Endothelial cell (in vitro differentiated cells): Measurements from ENCODE around the gene CACNA2D3. TPM values are rescaled to one million over a fixed set of nuclear protein-coding genes. Genes with fewer than 3 reads are reported as not detected.

Experiments used
- DNase-seq: peaks from one replicate; pipeline ENCODE4 v3.0.0; 2021; ENCODE audit warnings: low spot score
- H3K27ac Mint-ChIP-seq: one replicate; pipeline ENCODE4 v1.8.0; 2021; ENCODE audit warnings: mixed read lengths, inconsistent platforms; ENCODE audit not compliant: unreplicated experiment
- H3K27me3 Mint-ChIP-seq: one replicate; pipeline ENCODE4 v1.8.0; 2021; ENCODE audit warnings: mild to moderate bottlenecking, moderate library complexity, mixed read lengths, inconsistent platforms; ENCODE audit not compliant: unreplicated experiment
- H3K36me3 Mint-ChIP-seq: one replicate; pipeline ENCODE4 v1.8.0; 2021; ENCODE audit warnings: mild to moderate bottlenecking, low read depth, mixed read lengths, inconsistent platforms; ENCODE audit not compliant: unreplicated experiment
- H3K4me1 Mint-ChIP-seq: one replicate; pipeline ENCODE4 v1.8.0; 2021; ENCODE audit warnings: mild to moderate bottlenecking, mixed read lengths, inconsistent platforms; ENCODE audit not compliant: unreplicated experiment
- H3K4me3 Mint-ChIP-seq: one replicate; pipeline ENCODE4 v1.8.0; 2021; ENCODE audit warnings: mild to moderate bottlenecking, mixed read lengths, inconsistent platforms; ENCODE audit not compliant: unreplicated experiment
- H3K9me3 Mint-ChIP-seq: one replicate; pipeline ENCODE4 v1.8.0; 2021; ENCODE audit warnings: mixed read lengths, inconsistent platforms; ENCODE audit not compliant: unreplicated experiment
- total RNA-seq: library from RNA; stranded (reverse); fragmentation: NEBNext Ultra II Directional; extraction: Animal tissue kit (Norgen Biotek cat#: 25700); gene quantifications from one replicate; pipeline ENCODE4 v1.2.1, GENCODE V29; 2021; ENCODE audit not compliant: unreplicated experiment
- TF ChIP-seq, protein P1 (sequence below): fragments of 200-600 bp; sonication (generic); IDR thresholded peaks from one replicate; pipeline ENCODE4 v1.5.0; 2021; ENCODE audit warnings: antibody characterized with exemption; ENCODE audit not compliant: unreplicated experiment

The CACNA2D3 gene
- total RNA-seq, 1 donor from 2014 or later = 0.46 TPM

DNA sequence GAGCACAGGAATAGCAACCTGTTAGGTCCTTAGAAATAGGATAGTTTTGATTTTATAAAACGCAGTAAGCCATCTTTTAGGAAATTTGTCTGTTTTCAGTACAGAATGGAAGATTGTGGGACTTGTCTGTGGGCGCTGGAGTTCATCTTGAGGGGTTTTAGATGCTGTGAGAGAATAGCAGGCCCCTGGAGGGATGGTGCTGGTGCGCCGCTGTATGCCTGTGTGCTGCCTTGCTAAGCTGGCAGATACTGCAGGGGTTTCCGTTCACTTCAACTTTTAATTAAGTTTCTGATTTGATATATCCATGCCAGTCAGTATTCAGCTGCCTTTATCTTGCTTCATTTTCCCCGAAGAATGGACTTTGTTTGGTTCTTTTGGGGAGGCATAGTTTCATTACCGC, 4.2 kb downstream of the CACNA2D3 start:
- DNase-seq = no peak
- Mint-ChIP-seq H3K27ac (no peak overlapping the region), H3K9me3 (no peaks in the 10 kb centered on the region), H3K4me1 (peaks cover 10% of the 10 kb centered on the region), H3K27me3 (peaks cover 6% of the 10 kb centered on the region), H3K36me3 (no peaks in the 10 kb centered on the region), H3K4me3 (no peak overlapping the region)
- TF ChIP-seq, protein P1, sequence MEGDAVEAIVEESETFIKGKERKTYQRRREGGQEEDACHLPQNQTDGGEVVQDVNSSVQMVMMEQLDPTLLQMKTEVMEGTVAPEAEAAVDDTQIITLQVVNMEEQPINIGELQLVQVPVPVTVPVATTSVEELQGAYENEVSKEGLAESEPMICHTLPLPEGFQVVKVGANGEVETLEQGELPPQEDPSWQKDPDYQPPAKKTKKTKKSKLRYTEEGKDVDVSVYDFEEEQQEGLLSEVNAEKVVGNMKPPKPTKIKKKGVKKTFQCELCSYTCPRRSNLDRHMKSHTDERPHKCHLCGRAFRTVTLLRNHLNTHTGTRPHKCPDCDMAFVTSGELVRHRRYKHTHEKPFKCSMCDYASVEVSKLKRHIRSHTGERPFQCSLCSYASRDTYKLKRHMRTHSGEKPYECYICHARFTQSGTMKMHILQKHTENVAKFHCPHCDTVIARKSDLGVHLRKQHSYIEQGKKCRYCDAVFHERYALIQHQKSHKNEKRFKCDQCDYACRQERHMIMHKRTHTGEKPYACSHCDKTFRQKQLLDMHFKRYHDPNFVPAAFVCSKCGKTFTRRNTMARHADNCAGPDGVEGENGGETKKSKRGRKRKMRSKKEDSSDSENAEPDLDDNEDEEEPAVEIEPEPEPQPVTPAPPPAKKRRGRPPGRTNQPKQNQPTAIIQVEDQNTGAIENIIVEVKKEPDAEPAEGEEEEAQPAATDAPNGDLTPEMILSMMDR = no peak

DNA sequence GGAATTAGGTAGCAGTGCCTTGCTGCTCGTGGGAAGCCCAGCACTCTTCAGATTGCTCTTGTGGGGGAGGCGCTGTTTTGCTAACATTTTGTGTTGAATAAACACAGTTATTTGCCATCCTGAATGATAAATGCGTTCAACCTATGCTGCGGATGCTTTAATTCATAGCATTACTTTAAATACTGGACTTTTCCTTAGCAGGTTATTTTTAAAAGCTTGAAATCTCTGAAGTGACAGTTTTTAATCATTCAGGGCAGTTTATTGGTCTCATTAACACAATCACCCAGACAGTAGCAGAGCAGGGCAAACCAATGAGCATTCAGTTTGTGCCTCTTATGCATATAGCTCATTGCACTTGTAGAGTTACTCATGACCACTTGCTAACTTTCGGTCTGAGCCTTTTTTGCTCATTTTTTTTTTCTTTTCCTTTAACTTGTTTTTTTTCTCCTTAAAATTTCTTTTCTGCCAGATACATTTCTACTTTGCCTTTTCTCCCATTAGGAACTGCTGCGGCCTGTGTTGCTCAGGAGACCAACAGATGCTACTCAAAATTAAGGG, 5.2 kb downstream of the CACNA2D3 start:
- Mint-ChIP-seq H3K4me1 (peaks cover 10% of the 10 kb centered on the region), H3K36me3 (no peaks in the 10 kb centered on the region), H3K9me3 (no peaks in the 10 kb centered on the region), H3K27me3 (peaks cover 6% of the 10 kb centered on the region), H3K4me3 (no peak overlapping the region), H3K27ac (no peak overlapping the region)
- TF ChIP-seq, protein P1 = no peak
- no peak for DNase-seq

DNA sequence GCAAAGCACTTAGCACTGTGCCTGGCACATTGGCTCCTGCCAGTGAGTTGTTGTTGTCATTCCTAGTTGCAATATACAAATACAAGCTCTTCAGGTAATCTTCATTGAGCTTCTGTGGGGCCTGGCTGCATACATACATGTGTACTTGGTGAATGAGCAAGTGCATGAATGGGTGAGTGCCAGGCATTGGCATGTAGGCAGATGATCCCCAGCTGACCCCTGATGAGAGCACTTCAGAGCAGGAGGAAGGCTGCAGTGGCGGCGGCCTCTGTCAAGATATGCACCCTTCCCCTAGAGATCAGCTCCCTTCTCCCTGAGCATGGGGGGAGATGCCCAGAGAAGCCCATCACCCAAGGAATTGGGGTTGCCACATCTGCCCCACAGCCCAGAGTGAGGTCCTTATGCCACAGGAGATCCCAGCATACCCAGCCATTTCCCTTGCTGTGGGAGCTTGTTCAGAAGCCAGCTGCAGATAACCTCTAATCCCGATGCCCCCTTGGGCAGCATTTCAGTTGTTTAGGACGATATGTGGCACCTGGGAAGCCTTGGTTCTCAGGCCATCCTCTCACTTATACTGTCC, 8.8 kb downstream of the CACNA2D3 start:
- DNase-seq = no peak
- Mint-ChIP-seq H3K36me3 (no peaks in the 10 kb centered on the region), H3K27ac (no peak overlapping the region), H3K9me3 (no peaks in the 10 kb centered on the region), H3K27me3 (no peaks in the 10 kb centered on the region), H3K4me3 (no peak overlapping the region), H3K4me1 (no peaks in the 10 kb centered on the region)
- TF ChIP-seq, protein P1 = no peak

DNA sequence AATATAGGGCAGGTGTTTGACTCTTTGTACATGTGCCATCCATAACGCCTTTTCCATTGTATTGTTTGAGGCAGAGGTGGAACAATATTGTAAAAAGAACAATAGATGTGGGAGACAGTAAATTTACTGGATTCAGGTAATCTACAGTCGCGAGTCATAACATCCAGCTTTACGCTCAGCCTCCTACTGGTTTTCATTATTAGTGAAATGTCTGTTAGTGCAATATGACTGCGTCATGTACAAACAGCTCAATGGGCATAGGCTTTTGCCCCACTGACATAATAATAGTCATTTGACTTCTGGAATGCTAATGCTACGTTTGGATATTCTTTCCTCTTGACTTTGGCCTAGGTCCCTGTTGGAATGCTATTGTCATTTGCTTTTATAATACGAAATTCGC, 9.5 kb downstream of the CACNA2D3 start:
- no peaks in the 10 kb centered on the region for H3K4me1 Mint-ChIP-seq
- H3K36me3 Mint-ChIP-seq = no peaks in the 10 kb centered on the region
- H3K27me3 Mint-ChIP-seq = no peaks in the 10 kb centered on the region
- no peak for DNase-seq
- H3K9me3 Mint-ChIP-seq = no peaks in the 10 kb centered on the region
- TF ChIP-seq, protein P1 = no peak
- no peak overlapping the region for H3K4me3 Mint-ChIP-seq
- H3K27ac Mint-ChIP-seq = no peak overlapping the region

DNA sequence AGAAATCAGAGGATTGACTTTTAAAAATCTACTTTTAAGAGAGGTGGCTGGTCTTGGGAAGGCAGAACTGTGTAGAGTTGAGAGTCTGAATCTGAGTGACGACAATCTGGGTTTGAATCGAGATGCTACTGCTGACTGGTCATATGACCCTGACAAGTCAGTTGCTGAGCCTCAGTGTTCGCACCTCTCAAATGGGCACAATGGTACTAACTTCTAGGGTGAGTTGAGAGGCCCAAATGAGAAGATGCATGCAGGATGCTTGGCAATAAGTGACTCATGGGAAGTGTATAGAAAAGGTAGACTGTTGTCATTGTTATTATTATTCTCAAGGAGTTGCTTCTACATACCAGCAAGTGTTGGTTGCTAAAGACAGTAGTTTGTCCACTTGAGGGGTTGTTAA, 10.3 kb downstream of the CACNA2D3 start:
- Mint-ChIP-seq H3K27me3 (no peaks in the 10 kb centered on the region), H3K27ac (no peak overlapping the region), H3K4me1 (no peaks in the 10 kb centered on the region), H3K4me3 (no peak overlapping the region), H3K36me3 (no peaks in the 10 kb centered on the region), H3K9me3 (no peaks in the 10 kb centered on the region)
- TF ChIP-seq, protein P1 = no peak
- DNase-seq = no peak
